Tibial artery (tissue), 4 donors: ENCODE data around the gene WDR46.
"Not testable (repeated sequence)": the region's sequence is repeated elsewhere in the genome, so short reads cannot be mapped to it uniquely, and the experiment has no call there.

ENCODE experiments used
- DNase-seq, 2 donors: peaks; one replicate each; pipeline ENCODE4 v3.0.0-alpha.2; 2019
- H3K27ac ChIP-seq, 2 donors: fragments of 200-600 bp; sonication (generic) in 1 of 2; 1 replicate in 1 of 2; 2 replicates in 1 of 2; pipeline ENCODE4 v1.5.1; 2018 to 2019; ENCODE audit warnings: mild to moderate bottlenecking in 1 of 2
- H3K27me3 ChIP-seq, 2 donors: fragments of 200-600 bp; sonication (generic) in 1 of 2; one replicate each; pipeline versions ENCODE4 v1.5.1 to v1.6.0; 2016 to 2019
- H3K36me3 ChIP-seq, 3 donors: fragments of 200-600 bp; sonication (generic) in 2 of 3; one replicate each; pipeline ENCODE4 v1.5.1; 2016 to 2019; ENCODE audit warnings: mild to moderate bottlenecking in 2 of 3
- H3K4me1 ChIP-seq, 4 donors: fragments of 200-600 bp; sonication (generic) in 2 of 4; 1 replicate in 3 of 4; 2 replicates in 1 of 4; pipeline ENCODE4 v1.5.1; 2016 to 2019
- H3K4me3 ChIP-seq, 2 donors: fragments of 200-600 bp; sonication (generic) in 1 of 2; 1 replicate in 1 of 2; 2 replicates in 1 of 2; pipeline ENCODE4 v1.5.1; 2018 to 2019; ENCODE audit warnings: mild to moderate bottlenecking in 2 of 2
- H3K9me3 ChIP-seq, 3 donors: fragments of 200-600 bp; sonication (generic) in 1 of 3; one replicate each; pipeline ENCODE4 v1.5.1; 2016 to 2019
- CTCF ChIP-seq, 2 experiments: fragments of 200-600 bp in 1 of 2; fragments of 450-650 bp in 1 of 2; IDR thresholded peaks; one replicate each; pipeline ENCODE4 v1.5.1; 2017 to 2019; ENCODE audit warnings: antibody characterized with exemption in 2 of 2, mild to moderate bottlenecking in 1 of 2, moderate library complexity in 1 of 2
- intact Hi-C: fragments of 100-400 bp; cut with DNase I; formaldehyde crosslinking; loops from one replicate; pipeline ENCODE4 v1.15.0; 2023; ENCODE audit warnings: low total_unique reads

Gene WDR46

DNA sequence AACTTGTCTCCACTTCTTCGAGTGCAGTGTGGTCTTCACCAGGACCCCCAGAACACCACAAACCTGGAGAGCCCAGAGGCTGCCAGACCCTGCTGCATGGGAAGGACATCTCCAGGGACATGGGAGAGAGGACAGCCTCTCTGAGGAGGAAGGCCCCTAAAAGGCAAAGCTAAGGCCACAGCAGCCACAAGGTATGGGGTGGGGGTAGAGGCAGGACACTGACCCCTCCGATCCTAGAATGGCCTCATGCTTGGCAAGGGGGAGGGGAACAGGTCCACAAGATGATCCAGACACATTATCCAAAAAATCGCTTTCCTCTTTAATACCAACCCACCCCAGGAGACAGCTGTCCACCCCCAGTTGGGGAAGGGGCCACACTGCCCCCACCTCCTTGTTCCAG is 10.2 kb downstream of the WDR46 start:
- Histone ChIP-seq H3K27me3 (no peaks in the 10 kb centered on the region), H3K36me3 (peaks cover 18 to 77% (median 44%) of the 10 kb centered on the region in 3 donors), H3K4me1 (peaks cover 6 to 48% (median 31%) of the 10 kb centered on the region in 4 donors), H3K4me3 (no peak overlapping the region), H3K27ac (no peak overlapping the region), H3K9me3 (no peaks in the 10 kb centered on the region)
- no peak for DNase-seq
- no peak for TF ChIP-seq CTCF (IDR thresholded peaks at IDR 0.05)
- intact Hi-C loops = no loop called here

- Histone ChIP-seq H3K27ac (peak overlapping the region; percentile 87), H3K4me1 (peaks cover 6 to 51% (median 33%) of the 10 kb centered on the region in 4 donors), H3K4me3 (no peak overlapping the region), H3K27me3 (no peaks in the 10 kb centered on the region), H3K9me3 (no peaks in the 10 kb centered on the region), H3K36me3 (peaks cover 18 to 77% (median 40%) of the 10 kb centered on the region in 3 donors)
- no peak for TF ChIP-seq CTCF (IDR thresholded peaks at IDR 0.05)
- intact Hi-C loops = no loop called here
- DNase-seq = no peak
Observed at GRCh38 chr6:33278392-33278741, 10.7 kb downstream of the WDR46 start.

GRCh38 chr6:33277663-33278391 is 11.2 kb downstream of the WDR46 start:
- peaks cover 6 to 56% (median 39%) of the 10 kb centered on the region in 4 donors for H3K4me1 ChIP-seq
- peaks cover 18 to 77% (median 36%) of the 10 kb centered on the region in 3 donors for H3K36me3 ChIP-seq
- TF ChIP-seq CTCF (IDR thresholded peaks at IDR 0.05) = no peak
- no peak for DNase-seq
- intact Hi-C loops = no loop called here
- H3K4me3 ChIP-seq = peak overlapping the region; percentile 79 to 83
- H3K27ac ChIP-seq = peak overlapping the region; percentile 87
- H3K9me3 ChIP-seq = no peaks in the 10 kb centered on the region
- no peaks in the 10 kb centered on the region for H3K27me3 ChIP-seq

GRCh38 chr6:33276864-33277662 is 12.0 kb downstream of the WDR46 start, which contains the start of gene B3GALT4:
Gene B3GALT4 (plus strand): TSS chr6:33277123. CDS start chr6:33277420, 297 bp downstream.
- DNase-seq = peak; percentile 77 to 85
- peak; percentile 49 to 51 for TF ChIP-seq CTCF (IDR thresholded peaks at IDR 0.05)
- peak within 1 kb of the TSS; percentile 87 for H3K27ac ChIP-seq
- H3K4me1 ChIP-seq = peaks cover 6 to 60% (median 46%) of the 10 kb centered on the region in 4 donors
- H3K4me3 ChIP-seq = peak within 1 kb of the TSS; percentile 79 to 83
- H3K27me3 ChIP-seq = no peaks in the 10 kb centered on the region
- intact Hi-C loops = no loop called here
- H3K36me3 ChIP-seq = peaks cover 18 to 70% (median 36%) of the 10 kb centered on the region in 3 donors
- H3K9me3 ChIP-seq = no peaks in the 10 kb centered on the region

GRCh38 chr6:33276581-33276863 is 12.5 kb downstream of the WDR46 start:
- Histone ChIP-seq H3K36me3 (peaks cover 18 to 64% (median 36%) of the 10 kb centered on the region in 3 donors), H3K9me3 (no peaks in the 10 kb centered on the region), H3K4me1 (peaks cover 6 to 60% (median 46%) of the 10 kb centered on the region in 4 donors), H3K27ac (peak overlapping the region; percentile 87), H3K27me3 (no peaks in the 10 kb centered on the region), H3K4me3 (peak overlapping the region; percentile 79 to 83)
- DNase-seq = no peak
- no peak for TF ChIP-seq CTCF (IDR thresholded peaks at IDR 0.05)
- intact Hi-C loops = no loop called here

DNA sequence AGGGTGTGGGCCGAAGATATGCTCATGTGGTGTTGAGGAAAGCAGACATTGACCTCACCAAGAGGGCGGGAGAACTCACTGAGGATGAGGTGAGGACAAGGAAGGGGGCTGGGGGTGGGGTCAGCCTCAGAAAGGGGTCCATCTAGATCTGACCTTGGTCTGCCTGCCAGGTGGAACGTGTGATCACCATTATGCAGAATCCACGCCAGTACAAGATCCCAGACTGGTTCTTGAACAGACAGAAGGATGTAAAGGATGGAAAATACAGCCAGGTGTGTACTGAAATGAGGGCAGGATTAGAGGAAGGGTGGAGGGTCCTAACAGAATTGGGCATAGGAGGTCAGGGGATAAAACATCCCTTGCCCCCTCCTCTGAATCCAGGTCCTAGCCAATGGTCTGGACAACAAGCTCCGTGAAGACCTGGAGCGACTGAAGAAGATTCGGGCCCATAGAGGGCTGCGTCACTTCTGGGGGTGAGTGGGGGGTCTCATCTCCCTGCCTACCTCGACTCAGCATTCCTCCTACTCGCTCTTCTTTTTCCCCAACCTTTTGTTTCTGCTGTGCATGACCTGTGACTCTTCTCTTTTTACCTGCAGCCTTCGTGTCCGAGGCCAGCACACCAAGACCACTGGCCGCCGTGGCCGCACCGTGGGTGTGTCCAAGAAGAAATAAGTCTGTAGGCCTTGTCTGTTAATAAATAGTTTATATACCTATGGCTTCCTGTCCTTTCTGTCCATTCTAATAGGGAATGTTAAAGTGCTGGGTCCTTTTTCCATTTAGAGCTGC is 13.1 kb downstream of the WDR46 start:
- H3K27me3 ChIP-seq, DNase-seq, H3K9me3 ChIP-seq, intact Hi-C loops: not testable (repeated sequence)
- Histone ChIP-seq H3K4me3 (peak overlapping the region; percentile 79 to 83), H3K4me1 (peaks cover 6 to 62% (median 48%) of the 10 kb centered on the region in 4 donors), H3K27ac (peak overlapping the region; percentile 87), H3K36me3 (peaks cover 18 to 63% (median 35%) of the 10 kb centered on the region in 3 donors)
